NT2/D1 (cell line): ENCODE data around the gene FN3K.

Experiments
- YY1 ChIP-seq: IDR thresholded peaks from 2 replicates; pipeline ENCODE4 v1.6.1; 2011; ENCODE audit not compliant: insufficient read length, insufficient read depth
- ZNF274 ChIP-seq: IDR thresholded peaks from 2 replicates; pipeline ENCODE4 v1.6.1; 2011; ENCODE audit warnings: mild to moderate bottlenecking, low read depth, low read length

DNA sequence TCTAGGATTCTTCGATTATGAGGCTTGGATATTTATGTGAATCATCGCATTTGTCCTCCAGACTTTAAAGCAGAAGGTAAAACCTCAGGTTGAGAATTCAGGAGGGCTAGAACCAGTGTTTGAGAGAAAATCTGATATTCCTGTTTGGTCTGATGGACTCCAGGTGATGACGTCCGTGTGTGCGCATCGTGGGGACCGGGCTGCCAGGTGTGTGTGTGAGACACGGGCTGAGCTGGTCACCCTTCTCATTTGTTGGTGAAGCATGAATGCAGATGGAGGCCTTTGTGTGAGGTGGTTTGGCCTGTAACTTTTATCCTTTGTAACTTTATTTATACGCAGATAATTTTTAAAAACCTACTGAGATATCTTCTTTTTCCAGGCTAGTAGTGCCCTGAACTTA, 61.6 kb downstream of the FN3K start:
- no peak for TF ChIP-seq ZNF274
- TF ChIP-seq YY1 = no peak
